Ectodermal cell (in vitro differentiated cells): ENCODE results near the gene NR1I2.

ENCODE experiments used
- H3K27ac ChIP-seq: 2 replicates; pipeline ENCODE4 v1.7.0; 2013; ENCODE audit warnings: mild to moderate bottlenecking, low read depth, low read length; ENCODE audit not compliant: insufficient read depth, poor library complexity, severe bottlenecking
- H3K27me3 ChIP-seq: 2 replicates; pipeline ENCODE4 v1.7.0; 2013; ENCODE audit warnings: mild to moderate bottlenecking, low read length; ENCODE audit not compliant: insufficient read depth, control insufficient read depth, poor library complexity, severe bottlenecking
- H3K36me3 ChIP-seq: one replicate; pipeline ENCODE4 v1.7.0; 2013; ENCODE audit warnings: low read length; ENCODE audit not compliant: control insufficient read depth, insufficient read depth
- H3K4me1 ChIP-seq: one replicate; pipeline ENCODE4 v1.7.0; 2013; ENCODE audit warnings: low read length; ENCODE audit not compliant: control insufficient read depth, insufficient read depth
- H3K4me3 ChIP-seq: 2 replicates; pipeline ENCODE4 v1.7.0; 2013; ENCODE audit warnings: low read depth, low read length, control low read depth; ENCODE audit not compliant: insufficient read depth
- H3K9me3 ChIP-seq: 2 replicates; pipeline ENCODE4 v1.7.0; 2013; ENCODE audit warnings: mild to moderate bottlenecking, low read length, moderate library complexity; ENCODE audit not compliant: control insufficient read depth
- WGBS, 2 experiments: methylation state at CpG; one replicate each; pipeline ENCODE4 v1.1.7; 2013; ENCODE audit warnings: missing lambda C conversion rate in 2 of 2; 5-methylcytosine and 5-hydroxymethylcytosine counted together

Gene NR1I2

GRCh38 chr3:119759962-119760361 is 21.9 kb upstream of the NR1I2 start:
- no peaks in the 10 kb centered on the region for H3K27me3 ChIP-seq
- no peaks in the 10 kb centered on the region for H3K9me3 ChIP-seq
- no CpG with 5 or more reads among the region's 1 CpG for WGBS, 2 experiments
- no peaks in the 10 kb centered on the region for H3K36me3 ChIP-seq
- no peaks in the 10 kb centered on the region for H3K4me1 ChIP-seq
- no peak overlapping the region for H3K4me3 ChIP-seq
- no peak overlapping the region for H3K27ac ChIP-seq

- 92 to 100% methylated on average over 2 of the region's 2 CpGs for WGBS, 2 experiments
- no peaks in the 10 kb centered on the region for H3K9me3 ChIP-seq
- H3K4me1 ChIP-seq: no peaks in the 10 kb centered on the region
- H3K27ac ChIP-seq: no peak overlapping the region
- H3K4me3 ChIP-seq: no peak overlapping the region
- H3K27me3 ChIP-seq: no peaks in the 10 kb centered on the region
- H3K36me3 ChIP-seq: no peaks in the 10 kb centered on the region
Measured at GRCh38 chr3:119762876-119763275, 19.0 kb upstream of the NR1I2 start.

GRCh38 chr3:119763466-119763865 is 18.4 kb upstream of the NR1I2 start:
- no peak overlapping the region for H3K27ac ChIP-seq
- no peaks in the 10 kb centered on the region for H3K36me3 ChIP-seq
- H3K4me3 ChIP-seq: no peak overlapping the region
- H3K9me3 ChIP-seq: no peaks in the 10 kb centered on the region
- no peaks in the 10 kb centered on the region for H3K27me3 ChIP-seq
- H3K4me1 ChIP-seq: no peaks in the 10 kb centered on the region

- no peak overlapping the region for H3K4me3 ChIP-seq
- no peaks in the 10 kb centered on the region for H3K4me1 ChIP-seq
- H3K9me3 ChIP-seq: no peaks in the 10 kb centered on the region
- no peaks in the 10 kb centered on the region for H3K36me3 ChIP-seq
- H3K27ac ChIP-seq: no peak overlapping the region
- H3K27me3 ChIP-seq: no peaks in the 10 kb centered on the region
- WGBS, 2 experiments: 93% methylated on average over 1 of the region's 1 CpG
Measured at GRCh38 chr3:119765239-119765638, 16.7 kb upstream of the NR1I2 start.

- 96% methylated on average over 6 of the region's 6 CpGs for WGBS, 2 experiments
- H3K4me3 ChIP-seq: no peak overlapping the region
- no peaks in the 10 kb centered on the region for H3K27me3 ChIP-seq
- H3K4me1 ChIP-seq: no peaks in the 10 kb centered on the region
- no peaks in the 10 kb centered on the region for H3K36me3 ChIP-seq
- no peaks in the 10 kb centered on the region for H3K9me3 ChIP-seq
- H3K27ac ChIP-seq: no peak overlapping the region
Measured at GRCh38 chr3:119767936-119768601, 13.8 kb upstream of the NR1I2 start.

- WGBS, 2 experiments: 93 to 94% methylated on average over 6 to 8 of the region's 9 CpGs
- Histone ChIP-seq H3K27ac (no peak overlapping the region), H3K4me1 (no peaks in the 10 kb centered on the region), H3K4me3 (no peak overlapping the region), H3K27me3 (no peaks in the 10 kb centered on the region), H3K36me3 (no peaks in the 10 kb centered on the region), H3K9me3 (no peaks in the 10 kb centered on the region)
Measured at GRCh38 chr3:119768668-119769393, 13.1 kb upstream of the NR1I2 start.

GRCh38 chr3:119769394-119770149 is 12.3 kb upstream of the NR1I2 start:
- 96 to 97% methylated on average over 8 of the region's 8 CpGs for WGBS, 2 experiments
- no peaks in the 10 kb centered on the region for H3K9me3 ChIP-seq
- H3K27ac ChIP-seq: no peak overlapping the region
- no peaks in the 10 kb centered on the region for H3K36me3 ChIP-seq
- H3K4me3 ChIP-seq: no peak overlapping the region
- no peaks in the 10 kb centered on the region for H3K27me3 ChIP-seq
- H3K4me1 ChIP-seq: no peaks in the 10 kb centered on the region

- H3K36me3 ChIP-seq: no peaks in the 10 kb centered on the region
- no peaks in the 10 kb centered on the region for H3K9me3 ChIP-seq
- WGBS, 2 experiments: 85 to 94% methylated on average over 2 of the region's 2 CpGs
- H3K27me3 ChIP-seq: no peaks in the 10 kb centered on the region
- H3K27ac ChIP-seq: no peak overlapping the region
- no peaks in the 10 kb centered on the region for H3K4me1 ChIP-seq
- H3K4me3 ChIP-seq: no peak overlapping the region
Measured at GRCh38 chr3:119774444-119774843, 7.5 kb upstream of the NR1I2 start.

GRCh38 chr3:119776304-119776703 is 5.6 kb upstream of the NR1I2 start:
- no peaks in the 10 kb centered on the region for H3K4me1 ChIP-seq
- H3K9me3 ChIP-seq: no peaks in the 10 kb centered on the region
- 88 to 94% methylated on average over 1 of the region's 1 CpG for WGBS, 2 experiments
- H3K36me3 ChIP-seq: no peaks in the 10 kb centered on the region
- no peak overlapping the region for H3K4me3 ChIP-seq
- no peak overlapping the region for H3K27ac ChIP-seq
- no peaks in the 10 kb centered on the region for H3K27me3 ChIP-seq

GRCh38 chr3:119778176-119778575 is 3.7 kb upstream of the NR1I2 start:
- no peaks in the 10 kb centered on the region for H3K9me3 ChIP-seq
- no peak overlapping the region for H3K27ac ChIP-seq
- no peaks in the 10 kb centered on the region for H3K4me1 ChIP-seq
- H3K27me3 ChIP-seq: no peaks in the 10 kb centered on the region
- H3K36me3 ChIP-seq: no peaks in the 10 kb centered on the region
- no peak overlapping the region for H3K4me3 ChIP-seq
- WGBS, 2 experiments: no CpG with 5 or more reads among the region's 1 CpG
